Right renal pelvis (tissue), 4 donors: ENCODE results near the gene CCDC50. TPM values are rescaled to one million over a fixed set of nuclear protein-coding genes. Genes with fewer than 3 reads are reported as not detected.

Experiments used
- DNase-seq, 4 donors: peaks; one replicate each; pipeline ENCODE4 v3.0.0-alpha.2; 2013; ENCODE audit warnings: low read depth in 4 of 4, low spot score in 3 of 4, missing footprints in 1 of 4
- polyA plus RNA-seq, 4 donors: library from polyadenylated mRNA; unstranded; fragments of 120-200 nt; gene quantifications; one replicate each; pipeline ENCODE4 v1.2.1, GENCODE V29; 2013; ENCODE audit not compliant: insufficient read length in 4 of 4

The CCDC50 gene
- polyA plus RNA-seq, 4 donors = 64.3 to 70.8 (median 68.6) TPM

DNA sequence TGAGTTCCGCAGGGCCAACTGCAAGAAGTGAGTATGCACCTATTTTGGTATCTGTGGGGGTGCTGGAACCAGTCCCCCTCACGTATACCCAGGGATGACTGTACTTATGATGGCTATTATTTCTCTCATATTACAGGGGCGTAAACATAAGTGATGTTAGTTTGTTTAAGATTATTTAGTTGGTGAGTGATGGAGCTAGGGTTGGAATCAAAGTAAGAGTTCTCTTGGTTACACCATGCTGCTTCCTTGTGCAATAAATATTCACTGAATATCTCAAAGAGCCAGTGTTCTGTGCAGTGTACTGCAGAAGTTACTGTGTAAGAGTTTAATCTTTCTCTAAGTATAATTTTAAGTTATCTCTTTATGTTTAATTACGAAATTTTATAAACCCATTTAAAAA, 13.9 kb downstream of the CCDC50 start:
- no peak for DNase-seq

DNA sequence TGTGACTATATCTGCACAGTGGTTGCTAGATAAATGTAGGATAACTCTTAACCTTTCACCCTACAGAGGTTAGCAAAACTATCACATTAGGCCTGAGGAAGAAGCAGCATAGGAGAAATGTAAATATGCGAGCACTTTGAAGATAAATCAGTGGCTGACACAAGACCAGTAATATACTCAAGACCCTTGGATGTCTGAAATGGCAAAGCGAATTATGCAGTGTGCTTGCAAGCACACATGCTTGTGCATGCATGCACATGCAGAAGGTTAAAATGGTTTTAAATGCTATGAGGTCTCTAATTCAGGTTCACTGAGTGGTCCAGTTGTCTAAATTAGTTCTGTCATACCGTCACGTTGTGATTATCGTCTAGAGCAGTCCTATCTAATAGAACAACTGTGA, 14.7 kb downstream of the CCDC50 start:
- no peak for DNase-seq

DNA sequence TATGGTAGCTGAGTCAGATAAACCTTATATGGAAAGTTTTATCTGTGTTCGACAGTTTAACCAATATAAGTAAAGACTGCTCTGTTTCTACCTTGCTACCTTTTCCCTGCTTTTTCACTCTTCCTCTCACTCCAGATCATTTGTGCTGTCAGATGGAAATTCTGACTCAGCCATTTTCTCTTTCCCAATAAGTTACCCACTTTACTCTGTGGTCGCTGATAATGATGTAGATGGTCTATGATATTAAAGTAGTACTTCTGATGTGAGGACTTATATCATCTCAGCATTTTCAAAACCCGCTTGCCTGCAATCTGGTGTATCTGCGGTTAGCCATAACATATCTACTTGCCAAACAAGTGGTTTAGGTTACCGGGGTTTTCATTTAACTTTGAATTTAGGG, 16.1 kb downstream of the CCDC50 start:
- DNase-seq = no peak

DNA sequence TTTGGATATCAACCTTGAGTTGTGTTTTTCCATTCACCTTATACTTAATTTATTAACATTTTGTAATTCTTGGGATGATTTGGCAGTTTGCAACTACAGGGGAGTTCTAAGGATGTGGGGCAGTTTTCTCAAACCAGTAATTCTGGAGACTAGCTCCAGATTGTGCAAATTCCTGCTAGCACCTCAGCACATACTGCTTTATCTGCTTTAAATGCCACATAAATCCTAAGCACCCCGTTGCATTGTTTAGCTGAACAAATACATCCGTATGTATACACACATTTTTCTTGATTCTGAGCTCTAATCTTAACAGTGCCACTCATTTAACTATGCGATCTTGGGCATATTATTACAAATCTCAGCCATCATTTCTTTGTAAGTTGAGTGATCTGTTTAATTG, 18.0 kb downstream of the CCDC50 start:
- no peak for DNase-seq

DNA sequence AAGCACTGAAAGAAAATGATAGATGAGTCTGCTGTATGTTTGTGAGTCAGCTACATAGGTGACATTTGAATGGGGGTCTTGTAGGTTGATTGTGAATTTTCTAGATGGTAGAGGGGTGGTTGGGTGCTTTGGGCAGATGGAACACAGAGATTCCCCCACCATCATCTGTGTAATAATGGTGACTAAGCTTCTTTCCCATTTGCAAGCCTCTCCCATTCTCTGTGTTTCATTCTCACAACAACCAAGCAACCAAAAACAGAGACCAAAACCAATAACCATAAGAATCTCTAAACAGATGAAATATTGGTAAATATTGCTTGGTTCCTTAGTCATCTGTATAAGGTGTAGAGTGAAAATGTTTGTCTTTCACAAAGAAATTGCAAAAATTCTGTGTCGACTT, 18.9 kb downstream of the CCDC50 start:
- DNase-seq = no peak

DNA sequence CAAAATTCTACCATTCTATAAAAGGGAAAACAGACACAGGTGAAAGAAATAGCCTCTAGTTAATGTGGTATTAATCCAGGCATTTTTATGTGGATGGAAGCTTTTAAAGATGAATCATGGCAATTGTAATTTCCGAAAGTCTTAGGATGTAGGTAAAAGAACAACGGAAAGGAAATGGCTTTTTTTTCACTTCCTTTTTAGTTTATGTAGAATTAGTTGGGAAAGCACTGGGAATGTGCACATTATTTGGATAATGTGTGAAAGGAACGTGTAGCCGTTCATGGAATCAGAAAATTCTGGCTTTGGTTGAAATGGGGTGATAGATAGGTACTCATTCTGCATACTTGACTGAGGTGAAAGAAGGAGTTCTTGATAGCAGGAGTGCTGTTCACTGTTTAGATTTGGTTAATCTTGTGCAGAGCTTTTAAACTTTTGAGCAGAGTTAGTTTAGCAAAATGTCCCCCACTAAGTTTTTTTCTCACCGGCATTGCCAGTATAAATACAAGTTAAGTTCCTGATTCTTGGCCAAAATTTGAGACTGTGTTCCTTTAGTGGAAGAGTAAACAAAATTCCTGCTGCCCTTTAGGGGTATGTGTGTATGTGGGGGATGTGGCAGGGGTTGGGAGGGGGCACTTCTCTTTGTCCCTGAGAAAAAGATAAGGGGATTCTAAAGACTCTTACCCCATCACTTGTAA, 21.3 kb downstream of the CCDC50 start:
- DNase-seq = no peak

DNA sequence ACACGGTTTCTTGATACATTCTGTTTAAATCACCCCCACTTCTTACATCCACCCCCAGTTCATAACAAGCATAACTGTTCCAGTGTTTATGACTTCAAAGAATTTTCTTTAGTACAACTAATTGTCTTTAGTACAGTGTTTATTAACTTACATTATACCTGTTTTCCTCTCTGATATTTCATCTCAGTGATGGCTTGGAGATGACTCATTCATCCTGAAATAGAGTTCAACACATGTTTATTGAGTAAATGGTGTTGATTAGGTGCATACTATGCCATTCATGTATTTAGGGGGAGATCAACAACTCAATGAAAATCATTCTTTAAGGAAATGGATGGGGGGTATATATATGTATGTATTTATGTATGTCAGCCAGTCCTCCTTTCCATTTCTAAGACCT, 22.8 kb downstream of the CCDC50 start:
- no peak for DNase-seq

DNA sequence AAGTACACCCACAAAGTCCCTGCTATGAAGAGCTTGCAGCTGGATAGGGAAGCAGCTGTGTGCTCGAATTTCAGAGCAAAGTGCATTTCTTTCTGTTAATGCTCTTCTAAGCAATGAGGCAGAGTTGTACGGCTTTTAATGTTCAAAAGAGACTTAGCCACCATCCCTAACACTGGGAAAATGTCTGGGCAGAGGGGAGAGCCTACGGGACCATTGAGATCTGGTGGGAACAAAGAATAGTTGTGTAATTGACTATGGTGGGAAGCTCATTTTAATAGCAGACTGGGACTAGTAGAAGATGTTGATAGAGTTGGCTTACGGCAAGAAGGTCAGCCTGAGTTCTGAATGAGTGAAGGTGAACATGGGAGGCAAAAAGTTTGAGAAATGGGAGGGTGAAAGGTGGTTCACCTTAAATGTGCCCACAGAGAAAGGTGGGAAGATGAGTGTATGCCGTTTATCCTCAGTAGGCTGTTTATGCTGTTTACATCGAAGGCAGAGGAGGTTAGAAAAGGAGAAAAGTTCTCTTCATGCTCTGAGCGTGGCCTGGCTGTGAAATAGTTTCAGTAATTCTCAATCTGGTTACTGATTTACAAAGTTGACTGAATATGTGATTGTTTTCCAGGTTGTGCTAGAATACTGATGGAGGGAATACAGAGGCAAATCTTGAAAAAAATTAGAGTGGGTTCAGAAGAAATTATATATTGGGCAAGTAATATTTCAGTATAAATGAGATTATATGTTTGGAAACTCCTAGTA, 24.0 kb downstream of the CCDC50 start:
- DNase-seq = no peak

DNA sequence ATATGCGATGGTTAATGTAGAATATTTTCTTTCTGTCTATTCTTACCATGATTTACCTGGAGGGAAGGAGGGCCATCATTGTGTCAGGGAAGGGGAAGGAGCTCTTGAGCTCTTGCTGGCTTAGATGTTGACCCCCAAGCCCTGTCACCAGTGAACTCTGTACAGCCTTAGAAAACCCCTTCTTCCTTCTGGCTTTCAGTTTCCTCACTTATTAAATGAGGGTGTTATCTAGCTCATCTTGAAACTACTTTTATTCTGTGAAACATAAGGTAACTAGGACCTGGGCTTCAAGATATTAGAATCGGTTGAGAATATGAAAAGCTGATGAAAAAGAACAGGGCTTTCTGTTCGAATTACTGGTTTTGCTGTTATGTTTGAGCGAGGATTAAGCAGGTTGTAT, 26.2 kb downstream of the CCDC50 start:
- DNase-seq = no peak

DNA sequence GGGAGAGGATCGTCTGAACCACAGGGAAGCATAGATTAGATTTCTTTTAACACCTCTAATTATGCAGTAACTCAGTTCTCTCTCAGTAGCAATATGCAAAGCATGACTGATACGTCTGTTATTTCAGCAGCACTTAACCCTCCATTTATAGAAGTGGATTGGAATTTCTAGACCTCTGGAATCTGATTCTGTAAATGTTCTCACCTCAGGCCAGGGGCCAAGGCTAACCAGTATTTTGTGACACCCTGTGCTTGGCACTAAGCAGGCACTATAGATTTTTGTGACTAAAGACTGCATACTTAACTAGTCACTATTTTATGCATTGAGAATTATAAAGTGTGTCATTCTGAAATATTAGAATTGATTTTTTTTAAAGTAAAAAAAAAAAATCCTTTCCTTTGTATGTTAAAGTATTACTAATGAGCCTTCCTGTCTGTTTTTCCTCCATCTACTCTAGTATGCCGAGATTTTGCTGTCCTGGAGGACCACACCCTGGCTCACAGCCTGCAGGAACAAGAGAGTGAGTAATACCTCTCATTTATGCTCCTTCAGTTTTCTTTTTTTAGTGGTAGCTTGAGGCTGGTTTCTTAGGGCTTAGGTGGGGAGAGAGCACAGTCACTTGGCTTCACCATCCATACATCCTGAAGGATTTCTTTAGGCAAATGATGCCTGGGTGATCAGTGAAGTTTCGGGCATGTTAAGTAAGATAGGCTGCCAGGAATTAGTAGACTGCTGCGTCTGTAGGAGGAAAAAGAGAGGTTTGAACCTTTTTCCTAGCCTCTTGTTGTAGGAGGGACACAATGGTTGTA, 27.6 kb downstream of the CCDC50 start:
- no peak for DNase-seq

DNA sequence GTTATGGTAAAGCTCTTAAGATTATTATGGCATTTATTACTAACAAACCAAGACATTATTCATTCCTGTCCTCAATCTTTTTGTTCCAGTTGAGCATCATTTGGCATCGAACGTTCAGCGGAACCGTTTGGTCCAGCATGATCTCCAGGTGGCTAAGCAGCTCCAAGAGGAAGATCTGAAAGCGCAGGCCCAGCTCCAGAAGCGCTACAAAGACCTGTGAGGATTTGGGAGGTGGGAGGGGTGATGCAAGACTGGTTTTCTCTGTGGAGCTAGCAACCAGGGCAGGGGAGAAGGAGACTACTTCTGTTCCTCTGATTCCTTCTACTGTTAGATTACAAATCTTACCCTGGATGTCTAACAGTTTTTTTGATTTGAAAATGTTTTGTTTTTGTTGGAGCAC, 28.7 kb downstream of the CCDC50 start:
- no peak for DNase-seq

DNA sequence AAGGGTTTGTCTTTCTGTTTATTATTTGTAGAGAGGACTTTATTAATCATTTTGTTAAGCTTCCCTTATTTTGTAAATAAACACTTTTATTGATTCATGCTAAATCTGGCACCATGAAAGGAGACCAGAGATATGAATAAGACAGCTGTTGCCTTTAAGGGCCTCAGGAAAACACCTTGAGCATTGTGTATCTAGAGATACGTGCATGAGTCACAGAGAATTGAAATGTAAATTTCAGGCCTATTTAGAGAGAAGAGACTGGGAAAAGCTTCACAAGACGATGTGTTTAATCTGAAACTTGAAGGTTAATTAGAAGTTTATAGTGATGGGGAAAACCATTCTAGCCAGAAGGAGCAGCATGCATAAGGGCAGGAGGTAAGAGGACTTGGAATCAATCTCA, 29.7 kb downstream of the CCDC50 start:
- DNase-seq = no peak

DNA sequence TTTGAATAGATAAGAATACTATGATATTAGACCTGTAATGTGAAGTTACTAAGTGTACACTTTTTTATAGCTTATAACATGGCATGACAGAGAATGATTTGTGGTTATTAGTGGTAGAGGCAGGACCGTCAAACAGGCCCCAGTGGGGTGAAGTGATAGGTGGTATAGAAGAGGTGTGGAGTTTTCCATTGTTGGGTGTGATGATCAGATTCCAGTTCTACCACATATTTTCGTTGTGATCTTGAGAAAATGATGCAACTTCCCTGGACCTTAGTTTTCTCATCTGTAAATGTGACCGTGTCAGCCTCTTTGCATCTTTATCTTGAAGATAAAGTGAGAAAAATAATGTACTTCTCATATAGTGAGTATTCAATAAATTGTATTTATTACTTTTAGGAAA, 31.4 kb downstream of the CCDC50 start:
- DNase-seq = no peak

DNA sequence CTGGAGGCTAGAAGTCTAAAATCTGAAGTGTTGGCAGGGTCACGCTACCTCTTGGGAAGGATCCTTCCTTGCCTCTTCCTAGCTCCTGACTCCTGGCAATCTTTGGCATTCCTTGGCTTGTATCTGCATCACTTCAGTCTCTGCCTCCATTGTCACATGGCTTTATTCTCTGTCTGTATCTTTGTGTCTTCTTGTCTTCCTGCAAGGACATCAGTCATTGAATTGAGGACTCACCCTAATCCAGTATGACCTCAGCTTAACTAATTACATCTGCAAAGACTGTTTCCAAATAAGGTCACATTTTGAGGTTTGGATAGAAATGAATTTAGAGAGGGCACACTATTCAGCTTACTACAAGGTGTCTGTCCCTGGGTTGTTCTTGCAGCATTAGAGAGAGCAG, 32.3 kb downstream of the CCDC50 start:
- DNase-seq = no peak

DNA sequence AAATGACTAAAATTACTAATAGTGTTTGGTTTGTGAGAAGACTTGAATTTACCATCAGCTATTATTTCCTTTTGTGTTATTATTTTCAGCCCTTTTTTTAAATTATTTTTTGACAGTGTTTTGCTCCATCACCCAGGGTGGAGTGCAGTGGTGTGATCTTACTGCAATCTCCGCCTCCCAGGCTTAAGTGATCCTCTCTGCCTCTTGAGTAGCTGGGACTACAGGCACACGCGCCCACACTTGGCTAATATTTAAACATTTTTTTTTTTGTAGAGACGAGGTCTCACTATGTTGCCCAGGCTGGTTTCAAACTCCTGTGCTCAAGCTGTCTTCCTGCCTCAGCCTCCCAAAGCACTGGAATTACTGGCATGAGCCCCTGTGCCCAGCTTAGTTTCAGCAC, 32.8 kb downstream of the CCDC50 start:
- DNase-seq = no peak

DNA sequence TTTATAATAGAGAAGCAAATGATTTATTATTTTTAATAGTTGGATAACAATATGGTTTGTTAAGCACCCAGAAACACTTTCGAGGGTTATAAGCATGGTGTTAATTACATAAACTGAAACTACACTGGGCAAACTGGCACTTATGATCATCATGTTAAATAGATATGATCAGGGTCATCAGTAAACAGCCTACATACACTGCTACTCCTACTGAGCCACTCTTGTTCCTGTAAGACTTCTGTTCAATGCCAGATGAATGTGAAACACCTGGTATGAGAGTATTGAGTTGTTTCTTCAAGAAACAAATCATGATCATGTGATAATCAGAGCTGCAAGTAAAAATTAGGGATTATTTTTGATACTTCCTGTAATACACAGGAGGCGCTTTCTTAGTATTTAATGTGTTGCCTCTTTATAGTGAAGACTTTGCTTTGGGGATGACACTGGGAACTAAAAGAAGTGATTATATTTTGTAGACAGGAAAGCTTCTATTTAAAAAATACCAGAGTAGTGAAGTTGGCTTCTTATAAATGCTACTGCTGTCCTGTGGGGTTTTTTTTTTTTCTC, 33.4 kb downstream of the CCDC50 start:
- DNase-seq = no peak

DNA sequence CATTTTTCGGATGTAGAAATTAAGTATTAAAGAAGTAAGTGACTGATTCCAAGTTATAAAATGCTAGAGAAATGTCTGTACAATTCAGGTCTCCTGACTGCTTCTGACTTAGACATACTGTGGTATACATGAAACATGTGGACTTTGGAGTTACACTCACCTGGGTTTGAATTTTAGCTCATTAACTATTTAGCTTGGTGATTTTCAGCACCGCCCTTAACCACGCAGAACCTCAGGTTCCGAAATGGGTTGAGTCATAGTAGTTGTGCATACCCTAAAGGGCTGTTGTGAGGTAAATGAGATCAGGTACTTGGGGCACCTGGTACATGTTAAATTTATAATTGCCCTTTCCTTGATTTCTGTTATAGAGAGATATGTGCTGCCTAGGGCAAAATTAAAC, 34.0 kb downstream of the CCDC50 start:
- DNase-seq = no peak

DNA sequence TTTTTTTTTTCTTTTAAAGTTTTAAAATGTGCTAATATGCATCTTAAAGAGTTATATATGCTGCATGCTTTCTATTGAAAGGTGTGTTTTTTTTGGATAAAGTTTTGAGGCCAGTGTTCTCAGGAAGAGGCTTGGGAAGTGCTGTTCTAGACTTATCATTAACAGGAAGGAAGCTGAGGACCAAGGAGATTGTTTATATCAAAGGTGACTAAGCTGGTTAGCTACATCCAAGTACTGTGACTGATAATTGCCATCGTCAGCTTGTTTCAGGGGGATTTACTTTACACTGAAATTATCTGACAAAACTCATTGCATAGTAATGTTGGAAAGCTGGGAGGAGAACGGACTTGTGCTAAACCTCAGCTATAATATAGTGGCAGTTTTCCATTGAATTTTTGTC, 37.5 kb downstream of the CCDC50 start:
- no peak for DNase-seq

DNA sequence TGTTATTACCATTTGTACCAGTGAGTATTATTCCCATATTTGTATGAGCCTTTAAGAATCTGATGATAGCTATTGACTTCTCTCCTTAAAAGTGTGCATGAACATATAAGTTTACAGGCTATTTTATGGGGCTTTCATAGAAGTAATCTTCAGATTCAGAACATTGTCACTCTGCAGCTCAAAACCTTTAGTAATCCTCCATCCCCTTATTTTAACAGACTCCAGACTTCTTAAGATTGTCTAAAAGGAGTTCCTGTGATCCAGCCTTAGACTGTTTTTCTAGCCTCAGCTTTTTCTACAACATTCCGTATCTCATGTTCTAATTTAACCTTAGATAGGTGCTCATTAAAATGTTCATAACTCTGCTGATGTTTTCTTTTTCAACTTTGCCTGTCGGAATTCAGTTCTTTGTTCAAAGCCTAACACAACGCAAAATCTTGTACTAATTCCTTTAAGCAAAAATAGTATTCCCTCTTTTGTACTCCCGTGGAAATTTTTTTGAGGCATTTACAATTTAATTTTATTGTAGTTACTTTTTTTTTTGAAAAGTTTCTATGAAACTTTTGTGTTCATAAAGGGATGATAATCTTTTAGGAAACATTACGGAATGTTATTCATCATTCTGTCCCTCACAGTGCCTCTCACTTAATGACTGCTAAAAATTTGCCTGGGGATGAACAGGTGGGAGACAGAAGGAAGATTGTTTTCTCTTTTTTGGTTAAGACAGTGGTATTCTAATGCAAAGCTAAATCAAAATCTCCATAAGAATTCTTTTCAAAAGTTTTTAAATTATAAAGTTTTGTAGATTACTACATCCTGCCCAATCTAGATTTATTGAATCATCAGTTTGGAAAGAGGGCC, 39.8 kb downstream of the CCDC50 start:
- DNase-seq = no peak

DNA sequence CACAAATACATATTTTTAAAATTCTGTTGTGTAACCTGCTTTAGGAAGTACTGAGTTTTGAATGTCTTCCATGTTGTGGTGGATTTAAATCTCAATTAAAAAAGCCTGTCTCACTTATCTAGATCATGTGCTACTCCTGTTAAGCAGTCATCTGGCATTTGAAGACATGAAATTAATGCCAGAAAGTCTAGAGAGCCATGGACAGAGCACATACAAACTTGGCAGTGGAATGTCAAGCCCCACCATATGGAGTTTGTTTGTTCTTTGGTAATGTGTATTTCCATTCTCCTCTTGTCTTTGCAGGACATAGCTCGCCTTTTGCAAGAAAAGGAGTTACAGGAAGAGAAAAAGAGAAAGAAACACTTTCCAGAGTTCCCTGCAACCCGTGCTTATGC, 40.4 kb downstream of the CCDC50 start:
- no peak for DNase-seq
